ENCODE data around the gene OPRM1.

- TF ChIP-seq CTCF (conservative IDR thresholded peaks at IDR 0.05) (no peak), ZFX (IDR thresholded peaks at IDR 0.05) (no peak)
Measured at GRCh38 chr6:153994004-153994403, 45.0 kb upstream of the OPRM1 start.
